HG02870 (cell line): ENCODE results near the gene HEATR5A.
A peak's percentile ranks its signal among the peaks of the same experiment; 100 is the strongest.
"Not testable (repeated sequence)": the region's sequence is repeated elsewhere in the genome, so short reads cannot be mapped to it uniquely, and the experiment has no call there.

ENCODE experiments used
- ATAC-seq: cut with Tn5 transposase; IDR thresholded peaks from one replicate; pipeline ENCODE4 v1.9.1; 2021; ENCODE audit warnings: mild to moderate bottlenecking, moderate library complexity; ENCODE audit not compliant: unreplicated experiment

The HEATR5A gene

DNA sequence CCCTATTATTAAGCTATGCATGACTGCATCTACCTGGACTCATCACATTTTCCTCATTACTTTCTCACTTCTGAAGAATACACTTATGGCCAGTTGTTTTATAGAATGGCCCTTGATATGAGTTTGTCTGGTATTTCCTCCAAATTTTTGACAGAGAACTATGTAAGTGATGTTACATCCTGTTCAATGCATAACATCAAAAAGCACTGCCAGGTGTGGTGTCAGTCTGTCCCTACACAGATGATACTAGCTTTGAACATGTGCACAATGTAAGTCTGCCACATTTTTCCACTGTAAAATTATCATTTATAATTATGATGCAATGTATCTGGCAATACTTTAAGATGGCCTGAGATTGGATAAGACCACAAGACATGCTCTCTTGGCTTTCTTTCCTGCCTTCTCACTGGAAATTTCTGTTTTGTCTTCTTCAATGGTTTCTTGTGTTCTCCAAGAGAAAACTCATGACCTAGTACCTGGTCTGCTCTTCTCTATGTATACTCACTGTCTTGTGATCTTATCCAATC lies 28.3 kb downstream of the HEATR5A start:
- ATAC-seq, result no peak

GRCh38 chr14:31391473-31391872 lies 28.9 kb downstream of the HEATR5A start:
- ATAC-seq, result no peak

DNA sequence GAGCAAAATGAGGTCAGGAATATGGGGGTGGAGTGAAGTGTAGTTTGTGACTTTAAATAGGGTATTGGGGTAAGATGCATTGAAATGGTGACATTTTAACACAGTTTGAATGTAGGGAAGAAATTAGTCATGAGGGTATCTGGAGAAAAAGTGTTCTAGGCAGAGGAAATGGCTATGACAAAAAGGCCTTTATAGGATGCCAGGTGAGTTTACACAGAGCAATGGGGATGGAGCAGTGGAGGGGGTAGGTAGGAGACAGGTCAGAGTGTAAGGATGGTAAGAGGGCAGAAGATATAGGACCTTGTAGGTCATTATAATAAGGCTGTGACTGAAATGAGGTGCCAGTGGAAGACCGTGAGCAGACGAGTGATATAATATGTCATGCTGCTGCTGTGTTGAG lies 30.4 kb downstream of the HEATR5A start:
- ATAC-seq, result no peak

DNA sequence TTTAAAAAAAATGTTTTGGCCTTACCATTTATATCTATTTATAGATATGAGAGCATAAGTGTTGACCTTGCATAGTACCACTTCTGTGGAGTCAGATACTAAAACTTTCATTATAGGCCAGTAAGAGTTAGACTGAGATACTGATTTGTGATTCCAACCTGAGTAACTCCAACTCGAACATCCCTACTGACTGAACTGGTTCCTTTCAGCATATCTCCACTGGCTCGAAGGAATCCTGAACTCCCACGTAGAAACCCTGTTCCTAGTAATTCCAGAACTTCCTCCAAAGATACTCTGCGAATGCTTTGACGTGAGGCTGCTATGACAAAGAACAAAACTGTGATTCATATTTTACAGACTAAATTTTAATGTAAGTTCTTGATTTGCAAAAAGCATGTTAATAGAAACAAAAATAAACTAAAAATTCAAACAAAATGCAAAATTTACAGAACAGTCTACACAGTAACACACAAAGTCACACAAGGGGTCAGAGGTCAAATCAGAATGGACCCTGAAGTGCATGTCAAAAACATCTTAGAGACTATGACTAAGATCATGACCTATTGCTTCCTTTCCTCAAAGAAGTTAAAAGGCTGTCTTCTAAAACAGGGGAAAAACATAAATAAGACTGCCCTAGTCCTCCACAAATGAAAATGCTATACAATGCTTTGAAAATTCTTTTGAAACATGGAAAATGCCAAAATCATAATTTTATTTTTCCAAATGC lies 31.5 kb downstream of the HEATR5A start:
- ATAC-seq, result peak; percentile 56

DNA sequence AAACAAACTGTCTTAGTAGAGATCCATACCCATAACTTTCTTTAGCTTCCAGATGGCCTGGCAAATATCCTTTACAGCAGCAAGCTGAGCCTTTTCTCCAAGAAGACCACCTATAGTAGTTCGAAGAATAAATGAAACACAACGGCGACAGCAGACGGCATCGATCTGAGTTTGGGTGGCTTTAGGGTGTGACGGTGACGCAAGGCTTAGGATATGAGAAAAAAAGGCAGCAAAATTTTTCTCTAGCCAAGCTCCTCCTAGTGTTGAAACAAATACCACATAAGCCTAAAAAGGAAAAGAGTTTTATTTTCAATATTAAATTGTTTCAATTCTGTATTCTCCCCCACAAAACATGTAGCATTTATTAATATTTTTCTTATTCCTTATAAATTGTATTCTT lies 33.3 kb downstream of the HEATR5A start:
- ATAC-seq, result no peak

GRCh38 chr14:31386271-31386670 lies 34.1 kb downstream of the HEATR5A start:
- ATAC-seq, result no peak

GRCh38 chr14:31382221-31382620 lies 38.1 kb downstream of the HEATR5A start:
- no peak for ATAC-seq

- no peak for ATAC-seq
Measured at GRCh38 chr14:31380106-31380505, 40.2 kb downstream of the HEATR5A start.

DNA sequence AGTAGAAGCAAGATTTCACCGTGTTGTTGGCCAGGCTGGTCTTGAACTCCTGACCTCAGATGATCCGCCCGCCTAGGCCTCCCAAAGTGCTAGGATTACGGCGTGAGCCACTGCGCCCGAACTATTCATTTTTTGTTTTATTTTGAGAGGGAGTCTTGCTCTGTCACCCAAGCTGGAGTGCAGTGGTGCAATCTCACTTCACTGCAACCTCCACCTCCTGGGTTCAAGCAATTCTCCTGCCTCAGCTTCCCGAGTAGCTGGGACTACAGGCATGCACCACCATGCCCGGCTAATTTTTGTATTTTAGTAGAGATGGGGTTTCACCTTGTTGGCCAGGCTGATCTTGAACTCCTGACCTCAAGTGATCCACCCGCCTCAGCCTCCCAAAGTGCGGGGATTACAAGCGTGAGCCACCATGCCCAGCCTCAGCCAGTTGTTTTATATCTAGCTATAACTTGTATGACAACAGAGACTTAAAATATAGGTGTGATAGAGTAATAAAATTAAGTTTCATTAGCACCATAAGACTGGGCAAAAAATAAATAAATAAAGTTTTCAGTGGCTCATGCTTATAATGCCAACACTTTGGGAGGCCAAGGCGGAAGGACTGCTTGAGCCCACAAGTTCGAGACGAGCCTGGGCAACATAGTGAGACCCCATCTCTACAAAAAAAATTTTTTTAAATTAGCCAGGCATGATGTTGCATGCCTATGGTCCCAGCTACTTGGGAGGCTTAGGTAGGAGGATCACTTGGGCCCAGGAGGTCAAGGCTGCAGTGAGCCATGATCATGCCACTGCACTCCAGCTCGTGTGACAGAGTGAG lies 41.0 kb downstream of the HEATR5A start:
- ATAC-seq, result not testable (repeated sequence)

DNA sequence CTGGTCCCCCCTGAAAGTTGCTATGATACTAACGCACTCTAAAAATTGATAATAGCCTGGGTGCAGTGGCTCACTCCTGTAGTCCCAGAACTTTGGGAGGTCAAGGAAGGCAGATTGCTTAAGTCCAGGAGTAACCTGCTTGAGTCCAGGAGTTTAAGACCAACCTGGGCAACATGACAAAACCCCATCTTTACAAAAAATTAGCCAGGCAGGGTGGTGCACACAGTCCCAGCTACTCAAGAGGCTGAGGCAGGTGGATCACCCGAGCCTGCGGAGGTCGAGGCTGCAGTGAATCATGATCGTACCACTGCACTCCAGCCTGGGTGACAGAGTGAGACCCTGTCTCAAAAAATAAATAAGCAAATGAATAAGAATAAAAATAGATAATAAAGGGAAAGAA lies 42.9 kb downstream of the HEATR5A start:
- ATAC-seq, result no peak

DNA sequence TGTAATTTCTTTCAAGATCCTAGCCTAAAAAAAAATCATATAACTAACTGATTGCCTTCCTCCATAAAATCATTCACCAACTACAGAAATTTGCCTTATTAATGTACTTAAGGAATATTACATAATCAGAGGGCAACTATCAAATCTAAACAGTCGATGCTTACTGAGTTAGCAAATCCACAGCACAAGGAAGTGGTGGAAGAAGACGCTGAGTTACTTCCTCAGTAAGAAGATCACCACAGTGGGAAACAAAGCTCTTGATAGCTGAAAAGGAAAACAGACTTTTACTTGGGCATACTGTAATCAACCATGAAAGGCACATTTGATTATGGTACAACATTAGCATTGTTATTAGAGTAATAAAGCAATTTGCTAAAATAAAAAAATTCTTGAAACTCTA lies 48.7 kb downstream of the HEATR5A start:
- ATAC-seq, result no peak

GRCh38 chr14:31363331-31364073 lies 56.8 kb downstream of the HEATR5A start:
- no peak for ATAC-seq

DNA sequence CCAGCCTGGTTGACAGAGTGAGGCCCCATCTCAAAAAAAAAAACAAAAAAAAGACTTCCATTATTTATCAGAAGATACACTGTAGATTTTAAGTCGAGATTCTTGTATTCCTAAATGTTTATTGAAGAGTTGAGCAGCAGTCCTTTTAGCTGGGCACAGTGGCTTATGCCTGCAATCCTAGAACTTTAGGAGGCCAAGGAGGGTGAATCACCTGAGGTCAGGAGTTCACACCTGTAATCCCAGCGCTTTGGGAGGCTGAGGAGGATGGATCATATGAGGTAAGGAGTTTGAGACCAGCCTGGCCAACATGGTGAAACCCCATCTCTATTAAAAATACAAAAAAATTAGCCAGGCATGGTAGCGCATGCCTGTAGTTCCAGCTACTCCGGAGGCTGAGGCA lies 57.6 kb downstream of the HEATR5A start:
- no peak for ATAC-seq

- ATAC-seq, result not testable (repeated sequence)
Measured at GRCh38 chr14:31361761-31362160, 58.6 kb downstream of the HEATR5A start.

DNA sequence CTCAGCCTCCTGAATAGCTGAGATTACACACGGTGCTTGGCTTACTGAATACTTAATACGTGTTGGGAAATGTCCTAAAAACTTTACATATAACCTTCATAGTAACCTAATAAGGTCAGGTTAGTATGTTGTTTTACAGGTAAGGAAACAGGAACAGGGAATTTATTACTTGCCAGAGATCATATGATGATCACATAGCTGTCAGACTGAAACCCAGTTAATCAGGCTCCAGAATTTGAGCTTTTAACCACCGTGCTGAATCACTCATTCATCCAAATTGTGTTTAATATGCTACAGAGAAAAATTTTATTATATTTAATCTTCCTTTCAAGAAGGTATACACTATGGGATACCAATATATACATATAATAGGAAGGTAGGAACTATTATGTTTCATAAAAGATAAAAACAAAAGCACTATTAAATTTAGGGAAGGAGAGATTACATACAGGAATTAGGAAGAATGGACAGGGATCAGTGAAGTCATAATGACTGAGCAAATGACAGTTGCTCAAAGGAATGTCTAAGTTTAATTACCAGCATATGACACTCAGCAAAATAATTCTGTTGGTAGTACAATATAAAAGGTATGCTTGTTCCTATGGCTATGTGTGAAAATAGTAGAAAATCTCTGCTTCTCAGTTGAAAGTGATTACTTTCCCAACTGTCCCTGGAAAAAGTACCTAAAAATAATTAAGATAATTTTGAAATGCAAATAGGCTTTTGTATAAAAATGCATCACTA lies 59.3 kb downstream of the HEATR5A start:
- ATAC-seq, result no peak

GRCh38 chr14:31357279-31357678 lies 63.1 kb downstream of the HEATR5A start:
- ATAC-seq, result no peak

DNA sequence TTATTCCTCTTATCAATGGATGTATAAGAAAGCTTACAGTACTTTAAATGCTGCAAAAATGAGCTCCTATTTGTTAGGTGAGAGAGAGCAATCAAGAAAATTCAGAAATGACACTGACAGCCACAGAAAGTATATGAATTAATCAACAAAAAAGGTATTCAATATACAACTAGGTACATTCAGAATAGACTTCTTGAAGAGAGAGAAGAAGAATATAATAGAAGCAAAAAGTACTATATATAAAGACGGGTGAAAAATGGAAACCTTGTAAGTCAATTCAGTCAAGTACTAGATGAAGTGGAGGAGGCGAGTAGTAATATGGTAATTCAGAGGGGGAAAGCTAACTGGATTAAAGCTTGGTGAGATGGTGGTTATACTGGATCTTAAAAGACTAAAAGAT lies 74.3 kb downstream of the HEATR5A start:
- no peak for ATAC-seq

DNA sequence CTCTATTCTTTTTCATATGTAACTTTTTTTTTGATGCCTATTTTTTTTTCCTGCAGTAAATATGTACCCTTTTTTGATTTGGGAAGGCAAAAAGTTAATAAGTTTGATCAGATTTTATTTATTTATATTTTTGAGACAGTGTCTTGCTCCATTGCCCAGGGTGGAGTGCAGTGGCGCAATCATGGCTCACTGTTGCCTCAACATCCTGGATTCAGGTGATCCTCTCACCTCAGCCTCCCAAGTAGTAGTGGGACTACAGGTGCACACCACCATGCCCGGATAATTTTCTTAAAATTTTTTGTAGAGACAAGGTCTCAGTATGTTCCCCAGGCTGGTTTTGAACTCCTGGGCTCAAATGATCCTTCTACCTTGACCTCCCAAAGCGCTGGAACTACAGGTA lies 79.1 kb downstream of the HEATR5A start:
- ATAC-seq, result no peak

GRCh38 chr14:31340297-31341063 lies 79.9 kb downstream of the HEATR5A start:
- ATAC-seq, result no peak

DNA sequence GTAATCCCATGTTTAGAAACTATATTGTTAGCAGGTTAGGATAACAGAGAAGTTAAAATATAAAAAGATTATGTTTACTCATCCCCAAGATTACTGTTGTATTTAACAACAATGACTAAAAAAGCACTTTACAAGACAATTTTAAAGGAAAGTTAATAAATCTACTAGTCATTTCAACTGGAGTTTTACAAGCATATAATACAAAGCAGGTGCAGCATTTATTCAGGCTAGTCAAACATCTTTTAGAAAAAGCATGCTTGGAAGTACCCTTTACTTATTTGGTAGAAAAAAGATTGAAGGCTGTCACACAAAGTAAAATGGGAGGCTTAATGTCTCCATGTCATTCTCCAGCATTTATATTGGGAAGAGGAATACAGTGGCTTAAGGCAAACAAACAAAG lies 80.6 kb downstream of the HEATR5A start:
- ATAC-seq, result no peak
